H1 (cell line): ENCODE measurements around the gene F10. TPM values are rescaled to one million over a fixed set of nuclear protein-coding genes. Genes with fewer than 3 reads are reported as not detected.

Experiments
- CTCF ChIA-PET: fragments of 300-600 bp; sonication (Branson Sonifier 250); formaldehyde crosslinking; loops from one replicate; lab custom pipeline; 2021; ENCODE audit not compliant: partially characterized antibody; lab: Charles Lee
- POLR2A ChIA-PET: fragments of 300-600 bp; sonication (Branson Sonifier 250); formaldehyde crosslinking; loops from one replicate; lab custom pipeline; 2021; ENCODE audit warnings: inconsistent platforms; ENCODE audit not compliant: partially characterized antibody; lab: Charles Lee
- DNase-seq, 2 experiments: peaks; one replicate each; pipeline versions ENCODE4 v3.0.0 to v3.0.0-alpha.2; 2010 to 2022; ENCODE audit warnings: low spot score in 2 of 2, low read depth in 1 of 2, mixed read lengths in 1 of 2
- FAIRE-seq: peaks from 2 replicates; lab custom pipeline; 2011; peaks lifted over from hg19 to GRCh38; lab: Jason Lieb, UNC
- H2AFZ ChIP-seq: 2 replicates; pipeline ENCODE4 v1.8.1; 2012; ENCODE audit warnings: low read length, inconsistent platforms
- H2AK5ac ChIP-seq: 2 replicates; pipeline ENCODE4 v1.6.1; 2013; ENCODE audit warnings: low read depth, low read length
- H2BK120ac ChIP-seq: replicated peaks from 2 replicates; pipeline ENCODE3; 2013; ENCODE audit warnings: low read depth, low read length, inconsistent platforms
- H2BK12ac ChIP-seq: 2 replicates; pipeline ENCODE4 v1.6.1; 2013; ENCODE audit warnings: low read depth, low read length
- H2BK15ac ChIP-seq: 2 replicates; pipeline ENCODE4 v1.6.1; 2013; ENCODE audit warnings: low read length
- H2BK20ac ChIP-seq: 2 replicates; pipeline ENCODE4 v1.6.1; 2013; ENCODE audit warnings: low read length
- H2BK5ac ChIP-seq: 2 replicates; pipeline ENCODE4 v1.6.1; 2013; ENCODE audit warnings: low read depth, low read length
- H3K14ac ChIP-seq: 2 replicates; pipeline ENCODE4 v1.6.1; 2013; ENCODE audit warnings: inconsistent platforms; ENCODE audit not compliant: insufficient read length
- H3K18ac ChIP-seq: 2 replicates; pipeline ENCODE4 v1.6.1; 2013; ENCODE audit warnings: low read length; ENCODE audit errors: extremely low read depth
- H3K23ac ChIP-seq: 2 replicates; pipeline ENCODE4 v1.6.1; 2013; ENCODE audit warnings: inconsistent platforms; ENCODE audit not compliant: insufficient read length
- H3K23me2 ChIP-seq: 2 replicates; pipeline ENCODE4 v1.6.1; 2013; ENCODE audit warnings: low read depth, low read length
- H3K27ac ChIP-seq: 2 replicates; pipeline ENCODE4 v1.6.1; 2011; ENCODE audit warnings: low read depth, low read length, inconsistent platforms
- H3K27me3 ChIP-seq, 4 experiments: replicated peaks in 1 of 4; 1 replicate in 1 of 4; 2 replicates in 3 of 4; pipeline versions ENCODE4 v1.6.1 to v1.8.1; 2011 to 2013; ENCODE audit warnings: low read length in 3 of 4, mild to moderate bottlenecking in 3 of 4, inconsistent platforms in 2 of 4, mixed read lengths in 2 of 4, moderate library complexity in 1 of 4; ENCODE audit not compliant: control insufficient read depth in 3 of 4, insufficient read depth in 3 of 4; ENCODE audit errors: extremely low read depth in 1 of 4
- H3K36me3 ChIP-seq, 4 experiments: 2 replicates each; pipeline versions ENCODE4 v1.6.1 to v1.8.1; 2011 to 2013; ENCODE audit warnings: mild to moderate bottlenecking in 4 of 4, low read length in 3 of 4, moderate library complexity in 2 of 4, control low read depth in 1 of 4, inconsistent platforms in 1 of 4; ENCODE audit not compliant: insufficient read depth in 4 of 4, control insufficient read depth in 2 of 4
- H3K4ac ChIP-seq: replicated peaks from 2 replicates; pipeline ENCODE3; 2013; ENCODE audit warnings: low read length, low read depth, mixed read lengths, inconsistent platforms; ENCODE audit not compliant: insufficient read length
- H3K4me1 ChIP-seq, 4 experiments: replicated peaks in 1 of 4; 1 replicate in 1 of 4; 2 replicates in 3 of 4; pipeline versions ENCODE4 v1.6.1 to v1.8.1; 2011 to 2013; ENCODE audit warnings: low read length in 3 of 4, inconsistent platforms in 2 of 4, mixed read lengths in 1 of 4; ENCODE audit not compliant: insufficient read depth in 4 of 4, control insufficient read depth in 3 of 4
- H3K4me2 ChIP-seq, 2 experiments: 2 replicates each; pipeline versions ENCODE4 v1.6.1 to v1.8.1; 2011 to 2013; ENCODE audit warnings: low read depth in 2 of 2, low read length in 2 of 2, control low read depth in 1 of 2, inconsistent platforms in 1 of 2, mild to moderate bottlenecking in 1 of 2; ENCODE audit not compliant: insufficient read depth in 1 of 2
- H3K4me3 ChIP-seq, 4 experiments: fragments of 200-600, 300-600 bp in 1 of 4; sonication (generic), shearing (Covaris generic), sonication (Bioruptor Twin) in 1 of 4; 2 replicates each; pipeline versions ENCODE4 v1.5.1 to v1.8.1; 2011 to 2016; ENCODE audit warnings: low read length in 4 of 4, low read depth in 3 of 4, control low read depth in 2 of 4, inconsistent platforms in 2 of 4, mild to moderate bottlenecking in 2 of 4, mixed read lengths in 1 of 4, moderate library complexity in 1 of 4; ENCODE audit not compliant: insufficient read depth in 2 of 4; ENCODE audit errors: extremely low read depth in 1 of 4
- H3K56ac ChIP-seq: replicated peaks from 2 replicates; pipeline ENCODE3; 2013; ENCODE audit warnings: low read depth, mild to moderate bottlenecking, mixed read lengths, low read length, inconsistent platforms; ENCODE audit not compliant: insufficient read length
- H3K79me1 ChIP-seq: 2 replicates; pipeline ENCODE4 v1.6.1; 2013; ENCODE audit warnings: low read depth, low read length, control low read depth
- H3K79me2 ChIP-seq, 2 experiments: 2 replicates each; pipeline versions ENCODE4 v1.6.1 to v1.8.1; 2012 to 2013; ENCODE audit warnings: low read length in 2 of 2, mild to moderate bottlenecking in 2 of 2, inconsistent platforms in 1 of 2; ENCODE audit not compliant: insufficient read depth in 2 of 2, control insufficient read depth in 1 of 2
- H3K9ac ChIP-seq, 4 experiments: replicated peaks in 1 of 4; 1 replicate in 1 of 4; 2 replicates in 3 of 4; pipeline versions ENCODE4 v1.6.1 to v1.8.1; 2011 to 2013; ENCODE audit warnings: low read depth in 3 of 4, low read length in 3 of 4, control low read depth in 2 of 4, mild to moderate bottlenecking in 2 of 4, moderate library complexity in 2 of 4, inconsistent platforms in 1 of 4; ENCODE audit errors: extremely low read depth in 1 of 4
- H3K9me3 ChIP-seq, 2 experiments: 2 replicates each; pipeline versions ENCODE4 v1.6.1 to v1.8.1; 2012 to 2013; ENCODE audit warnings: mild to moderate bottlenecking in 2 of 2, moderate library complexity in 2 of 2, control low read depth in 1 of 2, inconsistent platforms in 1 of 2, low read depth in 1 of 2, low read length in 1 of 2, mixed read lengths in 1 of 2; ENCODE audit not compliant: insufficient read depth in 2 of 2
- H4K20me1 ChIP-seq, 2 experiments: replicated peaks in 1 of 2; 2 replicates each; pipeline versions ENCODE3 to v1.8.1; 2011 to 2013; ENCODE audit warnings: inconsistent platforms in 2 of 2, low read length in 2 of 2, mild to moderate bottlenecking in 1 of 2; ENCODE audit not compliant: insufficient read depth in 2 of 2, control insufficient read depth in 1 of 2
- H4K5ac ChIP-seq: 2 replicates; pipeline ENCODE4 v1.6.1; 2013; ENCODE audit warnings: low read length, low read depth, mixed read lengths, inconsistent platforms; ENCODE audit not compliant: insufficient read length
- H4K8ac ChIP-seq: 2 replicates; pipeline ENCODE4 v1.8.0; 2013; ENCODE audit warnings: mild to moderate bottlenecking, moderate library complexity, low read length, inconsistent platforms; ENCODE audit not compliant: insufficient read depth; ENCODE audit errors: extremely low read depth
- H4K91ac ChIP-seq: replicated peaks from 2 replicates; pipeline ENCODE3; 2013; ENCODE audit warnings: low read length, mixed read lengths, inconsistent platforms; ENCODE audit not compliant: insufficient read length
- ATF2 ChIP-seq: IDR thresholded peaks from 2 replicates; pipeline ENCODE4 v1.6.1; 2012; ENCODE audit warnings: low read length, inconsistent platforms
- CEBPB ChIP-seq: IDR thresholded peaks from 2 replicates; pipeline ENCODE4 v1.6.1; 2012; ENCODE audit warnings: low read depth, low read length
- FOSL1 ChIP-seq: IDR thresholded peaks from 2 replicates; pipeline ENCODE4 v1.6.1; 2011; ENCODE audit warnings: mild to moderate bottlenecking, low read depth, low read length, moderate library complexity; ENCODE audit not compliant: insufficient read depth
- HDAC6 ChIP-seq: IDR thresholded peaks from one replicate; pipeline ENCODE4 v1.7.1; 2012; ENCODE audit warnings: low read depth, mild to moderate bottlenecking, inconsistent platforms, low read length, moderate library complexity
- KDM1A ChIP-seq: fragments of 200-600, 300-600 bp; sonication (generic); IDR thresholded peaks from 2 replicates; pipeline ENCODE4 v1.7.1; 2016; ENCODE audit warnings: mild to moderate bottlenecking, low read length, borderline replicate concordance
- NANOG ChIP-seq: IDR thresholded peaks from 2 replicates; pipeline ENCODE4 v1.6.1; 2011; ENCODE audit warnings: low read length, low read depth, mild to moderate bottlenecking, inconsistent platforms; ENCODE audit not compliant: insufficient read depth, poor library complexity, severe bottlenecking
- NRF1 ChIP-seq: IDR thresholded peaks from 2 replicates; pipeline ENCODE4 v1.6.1; 2011; ENCODE audit warnings: mild to moderate bottlenecking, low read depth, low read length, improper control_type of control experiment
- RNF2 ChIP-seq: fragments of 200-900, 300-1000 bp; sonication (generic); IDR thresholded peaks from 2 replicates; pipeline ENCODE4 v1.7.1; 2016; ENCODE audit warnings: borderline replicate concordance, low read depth, mild to moderate bottlenecking, antibody characterized with exemption, low read length; ENCODE audit not compliant: poor library complexity, severe bottlenecking; ENCODE audit errors: missing control alignments
- TAF1 ChIP-seq: IDR thresholded peaks from 2 replicates; pipeline ENCODE4 v1.6.1; 2011; ENCODE audit warnings: mild to moderate bottlenecking, low read depth, low read length
- TCF12 ChIP-seq: IDR thresholded peaks from 2 replicates; pipeline ENCODE4 v1.6.1; 2011; ENCODE audit warnings: low read depth, mild to moderate bottlenecking, low read length
- WGBS, 2 experiments: shearing (Covaris generic) in 1 of 2; methylation state at CpG; one replicate each; pipeline versions ENCODE4 v1.1.6 to v1.1.7; 2013 to 2015; ENCODE audit warnings: low lambda C conversion rate in 2 of 2, mixed read lengths in 2 of 2, inconsistent platforms in 1 of 2, low coverage in 1 of 2, missing lambda C conversion rate in 1 of 2; ENCODE audit not compliant: insufficient replicate concordance in 2 of 2, insufficient coverage in 1 of 2, insufficient read length in 1 of 2; ENCODE audit errors: extremely low coverage in 1 of 2, missing lambda C conversion rate in 1 of 2; 5-methylcytosine and 5-hydroxymethylcytosine counted together
- polyA plus RNA-seq, 7 experiments: library from polyadenylated mRNA; depleted of rRNA in 3 of 7; stranded (reverse) in 5 of 7; unstranded in 2 of 7; fragments of >200 nt in 5 of 7; fragments of 200-250 nt in 2 of 7; gene quantifications; 1 replicate in 5 of 7; 2 replicates in 1 of 7; 4 replicates in 1 of 7; pipeline versions ENCODE4 v1.2.1 to v1.2.3, GENCODE V29; 2011 to 2013; ENCODE audit warnings: missing spikeins in 2 of 7, mixed read lengths in 2 of 7
- total RNA-seq: library from RNA; stranded (reverse); fragmentation: NEBNext Ultra II Directional; extraction: Animal tissue kit (Norgen Biotek cat#: 25700); gene quantifications from 2 replicates; pipeline ENCODE4 v1.2.1, GENCODE V29; 2021

Gene F10
- total and polyA plus RNA-seq, 2 of the 8 experiments (the other 6 are each of a cell fraction or from before 2014, with no cell fraction given) = 2.0 to 4.2 TPM

- peaks cover 3% of the 10 kb centered on the region; the same call in 1 of the 2 replicates for H3K79me1 ChIP-seq
- no peak overlapping the region for H2BK20ac ChIP-seq
- H2BK5ac ChIP-seq = no peak overlapping the region
- DNase-seq (no peak), FAIRE-seq (no peak)
- H3K23ac ChIP-seq = no peak overlapping the region
- no peak overlapping the region for H2BK12ac ChIP-seq
- H3K79me2 ChIP-seq = no peaks in the 10 kb centered on the region
- no peaks in the 10 kb centered on the region for H3K9me3 ChIP-seq
- no peak overlapping the region for H3K4ac ChIP-seq
- no peak overlapping the region for H4K8ac ChIP-seq
- CTCF ChIA-PET = interaction anchor here (1.3 kb wide), 1 partner anchor 14 kb away, joined by 3 read pairs; no protein-coding TSS in a partner anchor
- H3K9ac ChIP-seq = no peak overlapping the region
- peaks cover 14 to 67% (median 46%) of the 10 kb centered on the region in 4 experiments for H3K36me3 ChIP-seq
- no peak overlapping the region for H3K4me3 ChIP-seq
- no peak overlapping the region for H3K14ac ChIP-seq
- no peak overlapping the region for H3K4me2 ChIP-seq
- H4K5ac ChIP-seq = no peak overlapping the region
- no peak overlapping the region for H2BK15ac ChIP-seq
- H4K20me1 ChIP-seq = peaks cover 6 to 22% of the 10 kb centered on the region in 2 experiments
- no peak overlapping the region for H4K91ac ChIP-seq
- peaks cover 0 to 10% (median 2%) of the 10 kb centered on the region in 4 experiments; a peak in 5 of 7 replicates for H3K4me1 ChIP-seq
- no peaks in the 10 kb centered on the region for H3K27me3 ChIP-seq
- POLR2A ChIA-PET = interaction anchor here (0.9 to 2.5 kb wide), 4 partner anchors 9 to 19 kb away, joined by 3 to 8 read pairs (median 4); no protein-coding TSS in a partner anchor
- no peak overlapping the region for H3K18ac ChIP-seq
- no peak overlapping the region for H2AFZ ChIP-seq
- H2BK120ac ChIP-seq = no peak overlapping the region
- no peak overlapping the region for H2AK5ac ChIP-seq
- no peak overlapping the region for H3K56ac ChIP-seq
- WGBS, 2 experiments = 93% methylated on average over 14 of the region's 14 CpGs; no CpG with 5 or more reads in 1 of the 2 experiments
- H3K27ac ChIP-seq = no peak overlapping the region
- no peaks in the 10 kb centered on the region for H3K23me2 ChIP-seq
- TF ChIP-seq FOSL1 (no peak), NANOG (no peak), NRF1 (no peak), CEBPB (no peak), ATF2 (no peak), TAF1 (no peak), KDM1A (no peak), TCF12 (no peak), RNF2 (no peak), HDAC6 (no peak)
These were observed 61.0 kb downstream of the F10 start for GRCh38 chr13:113183450-113184129.
